CD8-positive, alpha-beta memory T cell (primary cell): ENCODE results near the gene TOX2. TPM values are rescaled to one million over a fixed set of nuclear protein-coding genes. Genes with fewer than 3 reads are reported as not detected.
A peak's percentile ranks its signal among the peaks of the same experiment; 100 is the strongest.

Experiments
- CTCF ChIA-PET: fragments of 350-600 bp; sonication (Branson Sonifier 250); formaldehyde crosslinking; loops from one replicate; lab custom pipeline; 2021; ENCODE audit warnings: antibody characterized with exemption; lab: Charles Lee
- POLR2A ChIA-PET: fragments of 350-600 bp; sonication (Branson Sonifier 250); formaldehyde crosslinking; loops from one replicate; lab custom pipeline; 2021; ENCODE audit warnings: antibody characterized with exemption; lab: Charles Lee
- DNase-seq, 5 donors: peaks; one replicate each; pipeline versions ENCODE4 v3.0.0 to v3.0.0-alpha.2; 2020 to 2022; ENCODE audit warnings: mixed read lengths in 1 of 5
- H3K27ac ChIP-seq: one replicate; pipeline ENCODE4 v1.7.0; 2013; ENCODE audit warnings: low read depth, mild to moderate bottlenecking, low read length, moderate library complexity
- H3K27me3 ChIP-seq: 2 replicates; pipeline ENCODE4 v1.7.0; 2013; ENCODE audit warnings: low read length, mild to moderate bottlenecking; ENCODE audit not compliant: insufficient read depth, poor library complexity, severe bottlenecking
- H3K36me3 ChIP-seq: 2 replicates; pipeline ENCODE4 v1.7.0; 2013; ENCODE audit warnings: mild to moderate bottlenecking, low read length, moderate library complexity; ENCODE audit not compliant: insufficient read depth
- H3K4me1 ChIP-seq: 2 replicates; pipeline ENCODE4 v1.7.0; 2013; ENCODE audit warnings: mild to moderate bottlenecking, low read length, moderate library complexity; ENCODE audit not compliant: insufficient read depth
- H3K4me3 ChIP-seq: 2 replicates; pipeline ENCODE4 v1.7.0; 2013; ENCODE audit warnings: mild to moderate bottlenecking, low read length
- H3K9me3 ChIP-seq: 2 replicates; pipeline ENCODE4 v1.7.0; 2013; ENCODE audit warnings: mild to moderate bottlenecking, low read length
- H3K27ac Mint-ChIP-seq, 8 donors: one replicate each; pipeline ENCODE4 v1.8.0; 2020 to 2021; ENCODE audit warnings: mixed read lengths in 8 of 8, mild to moderate bottlenecking in 6 of 8, inconsistent platforms in 3 of 8, moderate library complexity in 3 of 8
- H3K27me3 Mint-ChIP-seq, 2 donors: one replicate each; pipeline ENCODE4 v1.8.0; 2020 to 2021; ENCODE audit warnings: mixed read lengths in 2 of 2, mild to moderate bottlenecking in 1 of 2, moderate library complexity in 1 of 2
- H3K36me3 Mint-ChIP-seq, 3 donors: one replicate each; pipeline ENCODE4 v1.8.0; 2020 to 2021; ENCODE audit warnings: mixed read lengths in 3 of 3, inconsistent platforms in 1 of 3, mild to moderate bottlenecking in 1 of 3
- H3K4me1 Mint-ChIP-seq, 3 donors: one replicate each; pipeline ENCODE4 v1.8.0; 2020 to 2021; ENCODE audit warnings: mixed read lengths in 3 of 3, inconsistent platforms in 1 of 3, mild to moderate bottlenecking in 1 of 3
- H3K4me3 Mint-ChIP-seq, 7 donors: one replicate each; pipeline ENCODE4 v1.8.0; 2020 to 2021; ENCODE audit warnings: mixed read lengths in 7 of 7, mild to moderate bottlenecking in 6 of 7, moderate library complexity in 4 of 7, inconsistent platforms in 2 of 7
- H3K9me3 Mint-ChIP-seq, 5 donors: one replicate each; pipeline ENCODE4 v1.8.0; 2020 to 2022; ENCODE audit warnings: mixed read lengths in 5 of 5, mild to moderate bottlenecking in 3 of 5, moderate library complexity in 2 of 5, inconsistent platforms in 1 of 5
- polyA plus RNA-seq: library from polyadenylated mRNA; unstranded; fragments of 300-500 nt; fragmentation: Illumina TruSeq; gene quantifications from one replicate; pipeline ENCODE4 v1.2.3, GENCODE V29; 2021
- total RNA-seq, 2 experiments: library from RNA; stranded (reverse); gene quantifications; one replicate each; pipeline ENCODE4 v1.2.3, GENCODE V29; 2021

TOX2 gene
- total and polyA plus RNA-seq, 3 experiments from 2014 or later: 0.35 to 1.2 (median 0.39) TPM

- peaks cover 13 to 46% of the 10 kb centered on the region in 2 donors for H3K27me3 Mint-ChIP-seq
- Histone ChIP-seq H3K4me1 (no peaks in the 10 kb centered on the region), H3K27ac (no peak overlapping the region), H3K4me3 (no peak overlapping the region), H3K9me3 (no peaks in the 10 kb centered on the region), H3K36me3 (no peaks in the 10 kb centered on the region), H3K27me3 (no peaks in the 10 kb centered on the region)
- POLR2A ChIA-PET: no interaction called here
- H3K9me3 Mint-ChIP-seq: no peaks in the 10 kb centered on the region
- no peak overlapping the region for H3K27ac Mint-ChIP-seq
- no peaks in the 10 kb centered on the region for H3K4me1 Mint-ChIP-seq
- no peak for DNase-seq
- CTCF ChIA-PET: no interaction called here
- no peak overlapping the region for H3K4me3 Mint-ChIP-seq
- no peaks in the 10 kb centered on the region for H3K36me3 Mint-ChIP-seq
Observed at GRCh38 chr20:44093249-44093582, 178.6 kb downstream of the TOX2 start.

- ChIA-PET POLR2A (no interaction called here), CTCF (interaction anchor here (1.7 kb wide), 1 partner anchor 16 kb away, joined by 4 read pairs; no protein-coding TSS in a partner anchor)
- Mint-ChIP-seq H3K9me3 (peaks cover 0 to 2% (median 0%) of the 10 kb centered on the region in 5 donors), H3K36me3 (no peaks in the 10 kb centered on the region), H3K27me3 (peaks cover 18 to 69% of the 10 kb centered on the region in 2 donors), H3K4me3 (no peak overlapping the region), H3K4me1 (no peaks in the 10 kb centered on the region), H3K27ac (no peak overlapping the region)
- Histone ChIP-seq H3K4me3 (no peak overlapping the region), H3K4me1 (no peaks in the 10 kb centered on the region), H3K9me3 (no peaks in the 10 kb centered on the region), H3K36me3 (no peaks in the 10 kb centered on the region), H3K27ac (no peak overlapping the region), H3K27me3 (no peaks in the 10 kb centered on the region)
- DNase-seq: no peak
Observed at GRCh38 chr20:44095831-44096230, 181.2 kb downstream of the TOX2 start.

GRCh38 chr20:44097521-44098255 lies 183.0 kb downstream of the TOX2 start:
- H3K36me3 Mint-ChIP-seq: no peaks in the 10 kb centered on the region
- no peak overlapping the region for H3K27ac ChIP-seq
- no peak overlapping the region for H3K4me3 ChIP-seq
- no peaks in the 10 kb centered on the region for H3K36me3 ChIP-seq
- peak overlapping the region in 1 of 8 donors; percentile 47 for H3K27ac Mint-ChIP-seq
- no peaks in the 10 kb centered on the region for H3K9me3 ChIP-seq
- no peaks in the 10 kb centered on the region for H3K4me1 Mint-ChIP-seq
- CTCF ChIA-PET: no interaction called here
- H3K27me3 ChIP-seq: no peaks in the 10 kb centered on the region
- POLR2A ChIA-PET: no interaction called here
- H3K27me3 Mint-ChIP-seq: peaks cover 26 to 78% of the 10 kb centered on the region in 2 donors
- no peak for DNase-seq
- peaks cover 0 to 9% (median 6%) of the 10 kb centered on the region in 5 donors for H3K9me3 Mint-ChIP-seq
- H3K4me3 Mint-ChIP-seq: no peak overlapping the region
- no peaks in the 10 kb centered on the region for H3K4me1 ChIP-seq

DNA sequence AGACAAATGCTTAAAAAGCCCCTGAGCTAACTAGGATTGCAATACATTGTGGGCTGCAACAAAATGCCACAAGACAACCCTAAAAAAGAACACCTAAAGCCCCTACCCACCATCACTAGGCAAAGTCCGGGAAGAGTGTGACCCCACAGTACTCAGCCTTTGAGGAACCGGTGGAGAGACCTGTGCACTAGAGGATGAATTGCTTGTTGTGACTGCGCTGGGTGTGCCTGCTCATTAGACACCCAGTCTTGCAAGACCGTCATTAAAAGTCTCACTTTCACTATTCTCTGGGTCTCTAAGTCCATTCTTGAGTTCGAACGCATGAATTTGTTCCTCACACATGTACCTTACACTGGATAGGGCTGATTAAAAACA lies 183.6 kb downstream of the TOX2 start:
- peaks cover 0 to 11% (median 6%) of the 10 kb centered on the region in 5 donors for H3K9me3 Mint-ChIP-seq
- H3K4me1 Mint-ChIP-seq: no peaks in the 10 kb centered on the region
- ChIA-PET CTCF (no interaction called here), POLR2A (no interaction called here)
- no peak overlapping the region for H3K27ac Mint-ChIP-seq
- H3K27me3 Mint-ChIP-seq: peaks cover 23 to 76% of the 10 kb centered on the region in 2 donors
- DNase-seq: no peak
- H3K4me3 Mint-ChIP-seq: no peak overlapping the region
- H3K27ac ChIP-seq: no peak overlapping the region
- no peaks in the 10 kb centered on the region for H3K4me1 ChIP-seq
- peaks cover 3% of the 10 kb centered on the region for H3K27me3 ChIP-seq
- no peak overlapping the region for H3K4me3 ChIP-seq
- H3K36me3 Mint-ChIP-seq: no peaks in the 10 kb centered on the region
- H3K36me3 ChIP-seq: no peaks in the 10 kb centered on the region
- H3K9me3 ChIP-seq: no peaks in the 10 kb centered on the region

- peaks cover 7% of the 10 kb centered on the region for H3K27me3 ChIP-seq
- POLR2A ChIA-PET: no interaction called here
- CTCF ChIA-PET: no interaction called here
Observed at GRCh38 chr20:44098657-44099056, 184.0 kb downstream of the TOX2 start.

GRCh38 chr20:44099832-44100231 lies 185.2 kb downstream of the TOX2 start:
- Mint-ChIP-seq H3K27me3 (peaks cover 18 to 79% of the 10 kb centered on the region in 2 donors), H3K27ac (no peak overlapping the region), H3K4me3 (no peak overlapping the region), H3K36me3 (no peaks in the 10 kb centered on the region), H3K9me3 (peaks cover 0 to 11% (median 6%) of the 10 kb centered on the region in 5 donors), H3K4me1 (no peaks in the 10 kb centered on the region)
- H3K36me3 ChIP-seq: no peaks in the 10 kb centered on the region
- H3K9me3 ChIP-seq: no peaks in the 10 kb centered on the region
- no peak overlapping the region for H3K27ac ChIP-seq
- DNase-seq: no peak
- CTCF ChIA-PET: no interaction called here
- H3K27me3 ChIP-seq: peaks cover 7% of the 10 kb centered on the region
- no peaks in the 10 kb centered on the region for H3K4me1 ChIP-seq
- POLR2A ChIA-PET: no interaction called here
- H3K4me3 ChIP-seq: no peak overlapping the region

More at GRCh38 chr20:44098657-44099056, 184.0 kb downstream of the TOX2 start:
- H3K27ac Mint-ChIP-seq: no peak overlapping the region
- H3K4me1 Mint-ChIP-seq: no peaks in the 10 kb centered on the region
- Histone ChIP-seq H3K36me3 (no peaks in the 10 kb centered on the region), H3K27ac (no peak overlapping the region), H3K4me3 (no peak overlapping the region), H3K9me3 (no peaks in the 10 kb centered on the region), H3K4me1 (no peaks in the 10 kb centered on the region)
- peaks cover 21 to 76% of the 10 kb centered on the region in 2 donors for H3K27me3 Mint-ChIP-seq
- DNase-seq: no peak
- H3K9me3 Mint-ChIP-seq: peaks cover 0 to 11% (median 6%) of the 10 kb centered on the region in 5 donors
- H3K4me3 Mint-ChIP-seq: no peak overlapping the region
- no peaks in the 10 kb centered on the region for H3K36me3 Mint-ChIP-seq

GRCh38 chr20:44102582-44102981 lies 187.9 kb downstream of the TOX2 start:
- no peaks in the 10 kb centered on the region for H3K4me1 Mint-ChIP-seq
- no peak overlapping the region for H3K4me3 Mint-ChIP-seq
- H3K4me3 ChIP-seq: no peak overlapping the region
- H3K36me3 ChIP-seq: no peaks in the 10 kb centered on the region
- peaks cover 0 to 2% (median 0%) of the 10 kb centered on the region in 3 donors for H3K36me3 Mint-ChIP-seq
- H3K27me3 ChIP-seq: peaks cover 7% of the 10 kb centered on the region
- no peak for DNase-seq
- no peaks in the 10 kb centered on the region for H3K4me1 ChIP-seq
- no peak overlapping the region for H3K27ac Mint-ChIP-seq
- no peak overlapping the region for H3K27ac ChIP-seq
- H3K9me3 ChIP-seq: no peaks in the 10 kb centered on the region
- CTCF ChIA-PET: no interaction called here
- H3K27me3 Mint-ChIP-seq: peaks cover 33 to 87% of the 10 kb centered on the region in 2 donors
- POLR2A ChIA-PET: no interaction called here
- peaks cover 4 to 18% (median 16%) of the 10 kb centered on the region in 5 donors for H3K9me3 Mint-ChIP-seq

DNA sequence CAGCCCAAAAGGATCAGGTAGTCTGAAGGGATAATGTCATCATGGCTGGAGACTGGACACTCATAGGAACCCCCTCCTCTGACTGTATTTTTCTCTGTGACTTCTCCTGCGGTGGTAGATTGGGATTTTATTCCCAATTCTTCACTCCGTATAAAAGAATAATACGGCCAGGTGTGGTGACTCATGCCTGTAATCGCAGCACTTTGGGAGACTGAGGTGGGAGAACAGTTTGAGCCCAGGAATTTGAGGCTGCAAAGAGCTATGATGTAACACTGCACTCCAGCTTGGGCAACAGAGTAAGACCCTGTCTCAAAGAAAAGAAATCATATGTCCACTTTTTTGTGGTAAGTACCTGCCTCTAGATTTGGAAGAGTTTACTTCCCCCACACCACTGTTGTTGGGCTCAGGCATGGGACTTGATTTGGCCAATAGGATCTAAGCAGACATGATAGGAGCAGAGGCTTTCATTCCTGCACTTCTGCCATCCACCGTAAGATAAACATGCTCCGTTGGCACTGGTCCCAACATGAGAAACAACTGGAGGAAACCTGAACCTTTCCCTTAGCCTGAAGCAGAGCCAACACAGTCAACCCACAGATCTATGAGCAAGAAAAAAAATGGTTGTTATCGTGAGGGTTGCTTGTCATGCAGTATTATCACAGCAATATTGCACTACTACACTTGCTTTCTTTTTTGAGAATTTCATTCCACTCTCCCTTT lies 190.3 kb downstream of the TOX2 start:
- Mint-ChIP-seq H3K36me3 (peaks cover 0 to 11% (median 0%) of the 10 kb centered on the region in 3 donors), H3K9me3 (peaks cover 6 to 34% (median 29%) of the 10 kb centered on the region in 5 donors), H3K27me3 (peaks cover 46 to 86% of the 10 kb centered on the region in 2 donors), H3K4me1 (no peaks in the 10 kb centered on the region), H3K27ac (no peak overlapping the region), H3K4me3 (no peak overlapping the region)
- DNase-seq: no peak
- Histone ChIP-seq H3K4me3 (no peak overlapping the region), H3K4me1 (no peaks in the 10 kb centered on the region), H3K27ac (no peak overlapping the region), H3K27me3 (peaks cover 7% of the 10 kb centered on the region), H3K36me3 (no peaks in the 10 kb centered on the region), H3K9me3 (no peaks in the 10 kb centered on the region)
- CTCF ChIA-PET: interaction anchor here (1.5 kb wide), 1 partner anchor 355 kb away, joined by 3 read pairs; no protein-coding TSS in a partner anchor
- POLR2A ChIA-PET: no interaction called here
